Keratinocyte (primary cell): ENCODE measurements around the gene AK8.

Experiments used
- EZH2 ChIP-seq: IDR thresholded peaks from one replicate; pipeline ENCODE4 v1.6.1; 2012; ENCODE audit warnings: inconsistent platforms, mild to moderate bottlenecking, low read length, moderate library complexity
- TF ChIP-seq, protein P1 (sequence below), 3 experiments: IDR thresholded peaks in 1 of 3; conservative IDR thresholded peaks in 1 of 3; optimal IDR thresholded peaks in 1 of 3; 2 replicates in 2 of 3; 3 replicates in 1 of 3; pipeline versions ENCODE3 to v1.5.1; 2011; ENCODE audit warnings: low read length in 3 of 3, mild to moderate bottlenecking in 3 of 3, moderate library complexity in 2 of 3, control low read depth in 1 of 3, inconsistent platforms in 1 of 3; ENCODE audit not compliant: insufficient read depth in 2 of 3; ENCODE audit errors: extremely low read depth in 1 of 3

DNA sequence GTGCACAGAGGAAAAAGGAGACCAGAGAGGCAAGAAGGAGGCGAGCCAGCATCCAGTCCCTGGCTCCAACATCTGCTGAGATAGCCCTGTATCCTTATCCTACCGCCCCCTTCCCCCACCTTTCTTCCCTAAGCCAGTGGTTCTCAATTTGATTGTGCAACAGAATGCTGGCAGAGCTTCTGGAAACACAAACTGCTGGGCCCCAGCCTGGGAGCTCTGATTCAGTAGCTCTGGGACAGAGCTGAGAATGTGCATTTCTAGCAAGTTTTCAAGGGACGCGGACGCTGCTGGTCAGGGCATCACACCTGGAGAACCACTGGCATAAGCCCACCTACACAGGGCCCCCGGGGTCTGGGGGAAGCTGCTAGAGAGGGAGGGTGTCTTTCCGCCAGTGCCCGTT is 21.1 kb downstream of the AK8 start:
- TF ChIP-seq, protein P1, sequence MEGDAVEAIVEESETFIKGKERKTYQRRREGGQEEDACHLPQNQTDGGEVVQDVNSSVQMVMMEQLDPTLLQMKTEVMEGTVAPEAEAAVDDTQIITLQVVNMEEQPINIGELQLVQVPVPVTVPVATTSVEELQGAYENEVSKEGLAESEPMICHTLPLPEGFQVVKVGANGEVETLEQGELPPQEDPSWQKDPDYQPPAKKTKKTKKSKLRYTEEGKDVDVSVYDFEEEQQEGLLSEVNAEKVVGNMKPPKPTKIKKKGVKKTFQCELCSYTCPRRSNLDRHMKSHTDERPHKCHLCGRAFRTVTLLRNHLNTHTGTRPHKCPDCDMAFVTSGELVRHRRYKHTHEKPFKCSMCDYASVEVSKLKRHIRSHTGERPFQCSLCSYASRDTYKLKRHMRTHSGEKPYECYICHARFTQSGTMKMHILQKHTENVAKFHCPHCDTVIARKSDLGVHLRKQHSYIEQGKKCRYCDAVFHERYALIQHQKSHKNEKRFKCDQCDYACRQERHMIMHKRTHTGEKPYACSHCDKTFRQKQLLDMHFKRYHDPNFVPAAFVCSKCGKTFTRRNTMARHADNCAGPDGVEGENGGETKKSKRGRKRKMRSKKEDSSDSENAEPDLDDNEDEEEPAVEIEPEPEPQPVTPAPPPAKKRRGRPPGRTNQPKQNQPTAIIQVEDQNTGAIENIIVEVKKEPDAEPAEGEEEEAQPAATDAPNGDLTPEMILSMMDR (optimal IDR thresholded peaks at IDR 0.05 in 1 of 3, IDR thresholded peaks at IDR 0.05 in 1 of 3, conservative IDR thresholded peaks at IDR 0.05 in 1 of 3; ENCODE audit: extremely low read depth in 1 of 3, insufficient read depth in 2 of 3, low read length in 3 of 3), result no peak
- TF ChIP-seq EZH2, result no peak
